Neuronal stem cell (in vitro differentiated cells): ENCODE results near the gene SMYD5.
A peak's percentile ranks its signal among the peaks of the same experiment; 100 is the strongest.

Source experiments
- DNase-seq: peaks from one replicate; pipeline ENCODE4 v3.0.0-alpha.2; 2013; ENCODE audit warnings: low spot score
- H2AFZ ChIP-seq: one replicate; pipeline ENCODE4 v1.6.1; 2013; ENCODE audit warnings: mild to moderate bottlenecking, low read length, inconsistent platforms
- H2AK5ac ChIP-seq: 2 replicates; pipeline ENCODE4 v1.6.1; 2013; ENCODE audit warnings: low read depth, mild to moderate bottlenecking, inconsistent platforms, low read length, moderate library complexity, mixed read lengths
- H2BK120ac ChIP-seq: 2 replicates; pipeline ENCODE4 v1.6.1; 2013; ENCODE audit warnings: low read depth, mild to moderate bottlenecking, inconsistent platforms, low read length, moderate library complexity, mixed read lengths
- H2BK12ac ChIP-seq: one replicate; pipeline ENCODE4 v1.6.1; 2013; ENCODE audit warnings: low read length, inconsistent platforms
- H2BK15ac ChIP-seq: 2 replicates; pipeline ENCODE4 v1.6.1; 2013; ENCODE audit warnings: mild to moderate bottlenecking, low read length, inconsistent platforms, mixed read lengths
- H2BK5ac ChIP-seq: one replicate; pipeline ENCODE4 v1.6.1; 2013; ENCODE audit warnings: inconsistent platforms, mild to moderate bottlenecking, low read length, moderate library complexity
- H3K14ac ChIP-seq: one replicate; pipeline ENCODE4 v1.6.1; 2013; ENCODE audit warnings: low read length, inconsistent platforms
- H3K18ac ChIP-seq: 2 replicates; pipeline ENCODE4 v1.6.1; 2013; ENCODE audit warnings: low read length, inconsistent platforms
- H3K23ac ChIP-seq: 2 replicates; pipeline ENCODE4 v1.6.1; 2013; ENCODE audit warnings: low read depth, mild to moderate bottlenecking, mixed read lengths, low read length, inconsistent platforms; ENCODE audit not compliant: poor library complexity
- H3K27ac ChIP-seq: replicated peaks from 3 replicates; pipeline ENCODE4 v1.5.1; 2013; ENCODE audit warnings: low read length, inconsistent platforms
- H3K27me3 ChIP-seq, 3 experiments: 2 replicates each; pipeline ENCODE4 v1.6.1; 2013; ENCODE audit warnings: low read length in 3 of 3, mild to moderate bottlenecking in 2 of 3, inconsistent platforms in 1 of 3, low read depth in 1 of 3, mixed read lengths in 1 of 3, moderate library complexity in 1 of 3; ENCODE audit not compliant: control insufficient read depth in 3 of 3, insufficient read depth in 3 of 3
- H3K36me3 ChIP-seq, 2 donors: replicated peaks in 1 of 2; 2 replicates each; pipeline ENCODE4 v1.6.1; 2013; ENCODE audit warnings: low read length in 2 of 2; ENCODE audit not compliant: control insufficient read depth in 2 of 2, insufficient read depth in 2 of 2
- H3K4ac ChIP-seq: 2 replicates; pipeline ENCODE4 v1.6.1; 2013; ENCODE audit warnings: inconsistent platforms, mild to moderate bottlenecking, low read length, moderate library complexity
- H3K4me1 ChIP-seq, 2 donors: 1 replicate in 1 of 2; 2 replicates in 1 of 2; pipeline ENCODE4 v1.6.1; 2013; ENCODE audit warnings: low read length in 2 of 2, low read depth in 1 of 2; ENCODE audit not compliant: control insufficient read depth in 2 of 2, insufficient read depth in 1 of 2
- H3K4me2 ChIP-seq: one replicate; pipeline ENCODE4 v1.6.1; 2013; ENCODE audit warnings: mild to moderate bottlenecking, low read length, inconsistent platforms; ENCODE audit not compliant: insufficient read depth, poor library complexity, severe bottlenecking
- H3K4me3 ChIP-seq, 2 donors: 2 replicates each; pipeline ENCODE4 v1.5.1; 2013; ENCODE audit warnings: low read length in 2 of 2, mild to moderate bottlenecking in 2 of 2, inconsistent platforms in 1 of 2, moderate library complexity in 1 of 2
- H3K79me1 ChIP-seq: one replicate; pipeline ENCODE4 v1.6.1; 2013; ENCODE audit warnings: low read depth, mild to moderate bottlenecking, inconsistent platforms, low read length, moderate library complexity
- H3K9ac ChIP-seq: one replicate; pipeline ENCODE4 v1.6.1; 2013; ENCODE audit warnings: mild to moderate bottlenecking, low read depth, low read length, inconsistent platforms; ENCODE audit not compliant: poor library complexity
- H3K9me3 ChIP-seq, 2 donors: replicated peaks in 1 of 2; 2 replicates each; pipeline versions ENCODE3 to v1.6.1; 2013; ENCODE audit warnings: low read length in 2 of 2, mild to moderate bottlenecking in 2 of 2, inconsistent platforms in 1 of 2, low read depth in 1 of 2, mixed read lengths in 1 of 2, moderate library complexity in 1 of 2; ENCODE audit not compliant: control insufficient read depth in 2 of 2, insufficient read depth in 1 of 2
- H4K8ac ChIP-seq: one replicate; pipeline ENCODE4 v1.6.1; 2013; ENCODE audit warnings: low read depth, mild to moderate bottlenecking, inconsistent platforms, low read length, moderate library complexity
- H4K91ac ChIP-seq: one replicate; pipeline ENCODE4 v1.6.1; 2013; ENCODE audit warnings: low read length, low read depth, mild to moderate bottlenecking, inconsistent platforms; ENCODE audit not compliant: poor library complexity
- WGBS, 2 donors: extraction: QIAGEN DNeasy Blood & Tissue Kit; methylation state at CpG; one replicate each; pipeline ENCODE4 v1.1.7; 2013; ENCODE audit warnings: missing lambda C conversion rate in 2 of 2, mixed read lengths in 1 of 2; ENCODE audit not compliant: insufficient read length in 2 of 2, insufficient replicate concordance in 1 of 2; ENCODE audit errors: extremely low coverage in 2 of 2; 5-methylcytosine and 5-hydroxymethylcytosine counted together

Gene SMYD5

DNA sequence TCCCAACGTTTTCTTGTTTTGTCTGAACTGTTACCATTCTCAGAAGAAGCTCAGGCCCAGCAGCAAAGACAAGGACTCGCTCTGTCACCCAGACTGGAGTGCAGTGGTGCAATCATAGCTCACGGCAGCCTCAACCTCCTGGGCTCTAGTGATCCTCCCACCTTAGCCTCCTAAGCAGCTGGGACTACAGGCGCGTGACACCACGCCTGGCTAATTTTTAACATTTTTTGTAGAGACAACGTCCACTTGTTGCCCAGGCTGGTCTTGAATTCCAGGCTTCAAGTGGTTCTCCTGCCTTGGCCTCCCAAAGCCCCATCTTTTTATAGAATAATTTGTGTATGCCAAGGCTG is 2.0 kb upstream of the SMYD5 start:
- H2BK15ac ChIP-seq, result no peak overlapping the region
- no peaks in the 10 kb centered on the region for H3K9me3 ChIP-seq
- H3K27me3 ChIP-seq, result peaks cover 0 to 29% (median 0%) of the 10 kb centered on the region in 3 experiments
- H2AFZ ChIP-seq, result peak overlapping the region; percentile 82
- H4K91ac ChIP-seq, result no peak overlapping the region
- H2BK12ac ChIP-seq, result no peak overlapping the region
- no peak overlapping the region for H3K23ac ChIP-seq
- H2AK5ac ChIP-seq, result no peak overlapping the region
- no CpG with 5 or more reads among the region's 7 CpGs for WGBS, 2 donors
- no peak overlapping the region for H3K4me2 ChIP-seq
- H3K36me3 ChIP-seq, result no peaks in the 10 kb centered on the region
- H2BK5ac ChIP-seq, result no peak overlapping the region
- H3K79me1 ChIP-seq, result no peaks in the 10 kb centered on the region
- no peak overlapping the region for H3K27ac ChIP-seq
- H3K4ac ChIP-seq, result no peak overlapping the region
- H3K9ac ChIP-seq, result no peak overlapping the region
- H2BK120ac ChIP-seq, result no peak overlapping the region
- H3K14ac ChIP-seq, result no peak overlapping the region
- DNase-seq, result no peak
- H4K8ac ChIP-seq, result no peak overlapping the region
- H3K18ac ChIP-seq, result no peak overlapping the region
- H3K4me1 ChIP-seq, result peaks cover 0 to 7% of the 10 kb centered on the region in 2 donors
- H3K4me3 ChIP-seq, result no peak overlapping the region

DNA sequence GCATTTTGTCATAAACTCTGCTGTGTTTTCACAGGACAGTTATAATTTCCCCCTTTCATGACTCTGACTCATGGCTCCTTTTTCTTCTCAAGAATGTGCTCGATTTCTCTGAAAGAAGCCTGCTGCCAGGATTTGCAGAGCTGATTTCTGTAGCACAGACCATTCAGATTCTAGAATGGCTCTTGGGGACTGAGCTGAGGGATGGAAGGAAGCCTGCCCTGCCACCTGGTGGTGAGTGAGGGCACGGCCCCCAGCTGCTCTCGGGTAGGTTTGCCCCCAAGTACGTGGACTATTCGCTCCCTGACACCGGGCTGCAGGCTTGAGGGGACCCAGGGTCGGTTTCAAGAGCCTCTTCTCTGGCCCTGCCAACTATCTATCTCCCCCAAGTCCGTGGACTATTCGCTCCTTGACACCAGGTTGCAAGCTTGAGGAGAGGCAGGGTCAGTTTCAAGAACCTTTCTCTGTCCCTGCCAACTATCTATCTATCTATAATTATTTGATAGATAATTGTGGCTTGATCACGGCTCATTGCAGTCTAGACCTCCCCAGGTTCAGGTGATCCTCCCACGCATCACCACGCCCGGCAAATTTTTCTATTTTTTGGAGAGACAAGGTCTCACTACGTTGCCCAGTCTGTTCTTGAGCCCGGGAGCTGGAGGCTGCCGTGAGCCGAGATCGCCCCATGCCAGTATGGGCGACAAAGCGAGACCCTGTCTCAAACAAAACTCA is 1.4 kb upstream of the SMYD5 start:
- H2BK120ac ChIP-seq, result no peak overlapping the region
- no peak overlapping the region for H2BK12ac ChIP-seq
- H3K27ac ChIP-seq, result no peak overlapping the region
- peaks cover 0 to 7% of the 10 kb centered on the region in 2 donors for H3K4me1 ChIP-seq
- H2BK15ac ChIP-seq, result no peak overlapping the region
- H3K4ac ChIP-seq, result no peak overlapping the region
- H4K91ac ChIP-seq, result no peak overlapping the region
- H2AK5ac ChIP-seq, result no peak overlapping the region
- no peak overlapping the region for H3K14ac ChIP-seq
- H2BK5ac ChIP-seq, result no peak overlapping the region
- H2AFZ ChIP-seq, result peak overlapping the region; percentile 82
- DNase-seq, result peak; percentile 62
- no CpG with 5 or more reads among the region's 20 CpGs for WGBS, 2 donors
- H3K36me3 ChIP-seq, result no peaks in the 10 kb centered on the region
- H3K18ac ChIP-seq, result no peak overlapping the region
- H3K4me3 ChIP-seq, result no peak overlapping the region
- H3K9ac ChIP-seq, result no peak overlapping the region
- no peaks in the 10 kb centered on the region for H3K9me3 ChIP-seq
- peaks cover 0 to 27% (median 0%) of the 10 kb centered on the region in 3 experiments for H3K27me3 ChIP-seq
- H3K79me1 ChIP-seq, result no peaks in the 10 kb centered on the region
- H4K8ac ChIP-seq, result no peak overlapping the region
- no peak overlapping the region for H3K4me2 ChIP-seq
- H3K23ac ChIP-seq, result no peak overlapping the region

- peaks cover 3% of the 10 kb centered on the region for H3K79me1 ChIP-seq
- no peak overlapping the region for H4K91ac ChIP-seq
- H2BK5ac ChIP-seq, result no peak overlapping the region
- no peak overlapping the region for H3K23ac ChIP-seq
- DNase-seq, result no peak
- no peak overlapping the region for H2BK12ac ChIP-seq
- H3K27me3 ChIP-seq, result peaks cover 0 to 5% (median 0%) of the 10 kb centered on the region in 3 experiments
- H3K18ac ChIP-seq, result no peak overlapping the region
- no peak overlapping the region for H3K27ac ChIP-seq
- no CpG with 5 or more reads among the region's 4 CpGs for WGBS, 2 donors
- H2BK15ac ChIP-seq, result no peak overlapping the region
- no peak overlapping the region for H2AFZ ChIP-seq
- H2BK120ac ChIP-seq, result no peak overlapping the region
- H3K9ac ChIP-seq, result no peak overlapping the region
- no peak overlapping the region for H3K4ac ChIP-seq
- no peaks in the 10 kb centered on the region for H3K9me3 ChIP-seq
- peaks cover 0 to 7% of the 10 kb centered on the region in 2 donors for H3K4me1 ChIP-seq
- no peak overlapping the region for H4K8ac ChIP-seq
- no peak overlapping the region for H2AK5ac ChIP-seq
- peak overlapping the region in 1 of 2 donors; percentile 86 for H3K4me3 ChIP-seq
- H3K36me3 ChIP-seq, result peaks cover 3 to 16% of the 10 kb centered on the region in 2 donors
- no peak overlapping the region for H3K4me2 ChIP-seq
- no peak overlapping the region for H3K14ac ChIP-seq
Observed at GRCh38 chr2:73215254-73215653, 1.2 kb downstream of the SMYD5 start.

DNA sequence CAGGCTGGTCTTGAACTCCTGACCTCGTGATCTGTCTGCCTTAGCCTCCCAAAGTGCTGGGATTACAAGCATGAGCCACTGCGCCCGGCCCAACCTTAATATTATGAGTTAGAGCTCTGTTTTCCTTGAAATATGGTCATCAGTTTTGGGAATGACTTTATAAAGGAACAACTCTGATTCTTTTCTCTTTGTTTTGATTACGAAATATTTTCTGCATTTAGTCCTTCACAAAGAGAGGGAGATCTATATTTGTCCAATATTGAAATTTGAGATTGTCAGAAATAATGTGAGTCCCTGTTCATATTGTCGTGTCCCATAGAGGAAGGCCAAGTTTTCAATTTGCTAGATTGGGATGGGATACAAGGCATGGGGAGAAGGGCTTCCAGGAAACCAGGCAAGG is 3.1 kb downstream of the SMYD5 start:
- no peak overlapping the region for H2AFZ ChIP-seq
- H2BK5ac ChIP-seq, result no peak overlapping the region
- no peak overlapping the region for H3K27ac ChIP-seq
- H3K18ac ChIP-seq, result no peak overlapping the region
- no peak for DNase-seq
- no peak overlapping the region for H3K4me2 ChIP-seq
- H3K27me3 ChIP-seq, result no peaks in the 10 kb centered on the region
- H3K14ac ChIP-seq, result no peak overlapping the region
- H3K79me1 ChIP-seq, result peaks cover 3% of the 10 kb centered on the region
- H3K9me3 ChIP-seq, result no peaks in the 10 kb centered on the region
- H3K4ac ChIP-seq, result no peak overlapping the region
- H3K4me1 ChIP-seq, result peaks cover 0 to 7% of the 10 kb centered on the region in 2 donors
- no peak overlapping the region for H3K23ac ChIP-seq
- no peak overlapping the region for H2AK5ac ChIP-seq
- H2BK120ac ChIP-seq, result no peak overlapping the region
- H3K36me3 ChIP-seq, result peaks cover 10 to 35% of the 10 kb centered on the region in 2 donors
- H4K8ac ChIP-seq, result no peak overlapping the region
- WGBS, 2 donors, result no CpG with 5 or more reads among the region's 5 CpGs
- H2BK15ac ChIP-seq, result no peak overlapping the region
- H4K91ac ChIP-seq, result no peak overlapping the region
- no peak overlapping the region for H2BK12ac ChIP-seq
- H3K9ac ChIP-seq, result no peak overlapping the region
- no peak overlapping the region for H3K4me3 ChIP-seq
